ENCODE results near the gene ACOX1.
"Not testable (repeated sequence)": the region's sequence is repeated elsewhere in the genome, so short reads cannot be mapped to it uniquely, and the experiment has no call there.

ACOX1 gene

GRCh38 chr17:75981019-75981615 lies 2.2 kb upstream of the ACOX1 start:
- Mint-ChIP-seq H3K36me3 (ENCODE audit: low read depth) (peaks cover 9% of the 10 kb centered on the region), H3K9me3 (no peaks in the 10 kb centered on the region), H3K4me3 (peak overlapping the region; percentile 94), H3K27me3 (ENCODE audit: low read depth, poor library complexity) (peaks cover 2% of the 10 kb centered on the region), H3K4me1 (peaks cover 59% of the 10 kb centered on the region), H3K27ac (peak overlapping the region; percentile 100)
- no peak for TF ChIP-seq CTCF (IDR thresholded peaks at IDR 0.05)
- DNase-seq: no peak

GRCh38 chr17:75980188-75981018 lies 1.4 kb upstream of the ACOX1 start:
- TF ChIP-seq CTCF (IDR thresholded peaks at IDR 0.05): no peak
- H3K4me1 Mint-ChIP-seq: peaks cover 66% of the 10 kb centered on the region
- H3K27me3 Mint-ChIP-seq (ENCODE audit: low read depth, poor library complexity): peaks cover 2% of the 10 kb centered on the region
- peak overlapping the region; percentile 100 for H3K27ac Mint-ChIP-seq
- no peak for DNase-seq
- peak overlapping the region; percentile 94 for H3K4me3 Mint-ChIP-seq
- peaks cover 14% of the 10 kb centered on the region for H3K36me3 Mint-ChIP-seq (ENCODE audit: low read depth)
- H3K9me3 Mint-ChIP-seq: no peaks in the 10 kb centered on the region

DNA sequence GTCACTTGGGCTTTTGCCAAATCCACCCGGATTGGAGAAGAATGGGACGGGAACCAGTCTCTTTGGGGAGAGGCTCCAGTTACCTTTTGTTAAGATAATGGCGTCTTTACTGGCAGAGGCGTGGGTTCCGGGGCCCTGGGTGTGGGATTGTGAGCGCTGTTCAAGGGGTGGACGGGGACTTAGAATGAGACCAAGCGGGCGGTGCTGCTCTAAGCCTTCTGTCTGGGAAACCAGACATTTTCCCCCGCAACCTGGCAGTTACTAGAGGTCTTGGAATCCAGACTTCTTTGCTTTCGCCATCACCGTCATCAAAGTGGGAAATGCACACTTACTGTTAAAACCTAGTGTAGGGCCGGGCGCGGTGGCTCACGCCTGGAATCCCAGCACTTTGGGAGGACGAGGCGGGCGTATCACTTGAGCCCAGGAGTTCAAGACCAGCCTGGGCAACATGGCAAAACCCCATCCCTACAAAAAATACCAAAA lies 780 bp upstream of the ACOX1 start:
- Mint-ChIP-seq H3K4me3 (peak overlapping the region; percentile 94), H3K27ac (peak overlapping the region; percentile 100), H3K36me3 (ENCODE audit: low read depth) (peaks cover 14% of the 10 kb centered on the region), H3K9me3 (no peaks in the 10 kb centered on the region), H3K4me1 (peaks cover 66% of the 10 kb centered on the region), H3K27me3 (ENCODE audit: low read depth, poor library complexity) (peaks cover 2% of the 10 kb centered on the region)
- no peak for DNase-seq
- no peak for TF ChIP-seq CTCF (IDR thresholded peaks at IDR 0.05)

GRCh38 chr17:75976175-75976848 lies 2.7 kb downstream of the ACOX1 start:
- Mint-ChIP-seq H3K9me3 (no peaks in the 10 kb centered on the region), H3K36me3 (ENCODE audit: low read depth) (peaks cover 41% of the 10 kb centered on the region), H3K4me1 (peaks cover 45% of the 10 kb centered on the region), H3K4me3 (peak overlapping the region; percentile 32), H3K27ac (no peak overlapping the region), H3K27me3 (ENCODE audit: low read depth, poor library complexity) (peaks cover 2% of the 10 kb centered on the region)
- no peak for TF ChIP-seq CTCF (IDR thresholded peaks at IDR 0.05)
- no peak for DNase-seq

DNA sequence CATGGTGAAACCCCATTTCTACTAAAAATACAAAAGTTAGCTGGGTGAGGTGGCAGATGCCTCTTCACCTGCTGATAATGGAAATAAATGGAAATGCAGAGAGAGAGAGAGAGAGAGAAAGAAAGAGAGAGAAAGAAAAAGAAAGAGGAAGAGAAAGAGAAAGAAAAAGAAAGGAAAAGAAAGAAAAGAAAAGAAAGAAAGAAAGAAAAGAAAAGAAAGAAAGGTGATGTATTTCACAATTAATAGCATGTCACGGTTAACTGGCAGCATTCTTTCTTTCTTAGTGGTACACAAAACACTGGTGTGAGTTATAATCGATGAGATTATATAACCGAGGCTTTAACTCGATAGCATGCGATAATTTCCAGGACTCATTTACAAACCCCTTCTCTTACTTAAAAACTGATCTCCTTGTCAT lies 3.2 kb downstream of the ACOX1 start:
- peaks cover 45% of the 10 kb centered on the region for H3K36me3 Mint-ChIP-seq (ENCODE audit: low read depth)
- no peak overlapping the region for H3K27ac Mint-ChIP-seq
- peaks cover 39% of the 10 kb centered on the region for H3K4me1 Mint-ChIP-seq
- H3K4me3 Mint-ChIP-seq: no peak overlapping the region
- no peak for DNase-seq
- H3K27me3 Mint-ChIP-seq (ENCODE audit: low read depth, poor library complexity): peaks cover 2% of the 10 kb centered on the region
- no peaks in the 10 kb centered on the region for H3K9me3 Mint-ChIP-seq
- TF ChIP-seq CTCF (IDR thresholded peaks at IDR 0.05): no peak

DNA sequence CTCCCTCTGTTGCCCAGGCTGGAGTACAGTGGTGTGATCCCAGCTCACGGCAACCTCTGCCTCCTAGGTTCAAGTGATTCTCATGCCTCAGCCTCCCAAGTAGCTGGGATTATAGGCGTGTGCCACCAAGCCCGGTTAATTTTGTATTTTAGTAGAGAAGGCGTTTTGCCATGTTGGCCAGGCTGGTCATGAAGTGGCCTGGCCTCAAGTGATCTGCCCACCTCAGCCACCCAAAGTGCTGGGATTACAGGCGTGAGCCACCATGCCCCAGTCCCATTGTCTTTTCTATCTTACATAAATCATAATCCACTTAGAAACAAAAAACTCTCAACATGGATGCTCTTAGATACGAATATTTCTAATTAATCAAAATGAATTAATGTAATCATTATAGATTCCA lies 3.8 kb downstream of the ACOX1 start:
- DNase-seq; H3K27me3 Mint-ChIP-seq (ENCODE audit: low read depth, poor library complexity); H3K4me3 Mint-ChIP-seq; H3K9me3 Mint-ChIP-seq; H3K27ac Mint-ChIP-seq: not testable (repeated sequence)
- Mint-ChIP-seq H3K4me1 (peaks cover 35% of the 10 kb centered on the region), H3K36me3 (ENCODE audit: low read depth) (peaks cover 49% of the 10 kb centered on the region)
